HG03066 (cell line): ENCODE data around the gene CARM1.
"Not testable (repeated sequence)": the region's sequence is repeated elsewhere in the genome, so short reads cannot be mapped to it uniquely, and the experiment has no call there.

Experiments used
- ATAC-seq: cut with Tn5 transposase; IDR thresholded peaks from one replicate; pipeline ENCODE4 v1.9.1; 2021; ENCODE audit warnings: low read depth; ENCODE audit not compliant: unreplicated experiment

CARM1 gene

GRCh38 chr19:10870955-10871603 lies at the start of gene CARM1:
Gene CARM1, plus strand, starts transcription at chr19:10871553. Its CDS starts 150 bp downstream, at chr19:10871703.
- ATAC-seq = peak; percentile 67

- ATAC-seq = no peak
Measured at GRCh38 chr19:10823690-10824089, 47.7 kb upstream of the CARM1 start.

- no peak for ATAC-seq
Measured at GRCh38 chr19:10826231-10826630, 45.1 kb upstream of the CARM1 start.

GRCh38 chr19:10826846-10827245 lies 44.5 kb upstream of the CARM1 start:
- ATAC-seq = no peak

- ATAC-seq = no peak
Measured at GRCh38 chr19:10828981-10829821, 42.2 kb upstream of the CARM1 start.

- ATAC-seq = no peak
Measured at GRCh38 chr19:10829967-10830366, 41.4 kb upstream of the CARM1 start.

- no peak for ATAC-seq
Measured at GRCh38 chr19:10830370-10830769, 41.0 kb upstream of the CARM1 start.

- ATAC-seq = no peak
Measured at GRCh38 chr19:10830931-10831779, 40.2 kb upstream of the CARM1 start.

- no peak for ATAC-seq
Measured at GRCh38 chr19:10831987-10832938, 39.1 kb upstream of the CARM1 start.

GRCh38 chr19:10832939-10833296 lies 38.4 kb upstream of the CARM1 start:
- no peak for ATAC-seq

- no peak for ATAC-seq
Measured at GRCh38 chr19:10835089-10835753, 36.1 kb upstream of the CARM1 start.

- ATAC-seq = peak; percentile 66
Measured at GRCh38 chr19:10835754-10836478, 35.4 kb upstream of the CARM1 start, which contains the start of gene TMED1. Gene TMED1, minus strand, starts transcription at chr19:10836212. Its CDS starts 21 bp downstream, at chr19:10836191.

- ATAC-seq = peak; percentile 9
Measured at GRCh38 chr19:10836479-10837330, 34.6 kb upstream of the CARM1 start.

- not testable (repeated sequence) for ATAC-seq
Measured at GRCh38 chr19:10837649-10838048, 33.7 kb upstream of the CARM1 start.

GRCh38 chr19:10838377-10838776 lies 33.0 kb upstream of the CARM1 start:
- no peak for ATAC-seq

GRCh38 chr19:10839114-10840050 lies 32.0 kb upstream of the CARM1 start:
- ATAC-seq = no peak

GRCh38 chr19:10842788-10843187 lies 28.6 kb upstream of the CARM1 start:
- no peak for ATAC-seq
